ENCODE results near the gene YES1.

DNA sequence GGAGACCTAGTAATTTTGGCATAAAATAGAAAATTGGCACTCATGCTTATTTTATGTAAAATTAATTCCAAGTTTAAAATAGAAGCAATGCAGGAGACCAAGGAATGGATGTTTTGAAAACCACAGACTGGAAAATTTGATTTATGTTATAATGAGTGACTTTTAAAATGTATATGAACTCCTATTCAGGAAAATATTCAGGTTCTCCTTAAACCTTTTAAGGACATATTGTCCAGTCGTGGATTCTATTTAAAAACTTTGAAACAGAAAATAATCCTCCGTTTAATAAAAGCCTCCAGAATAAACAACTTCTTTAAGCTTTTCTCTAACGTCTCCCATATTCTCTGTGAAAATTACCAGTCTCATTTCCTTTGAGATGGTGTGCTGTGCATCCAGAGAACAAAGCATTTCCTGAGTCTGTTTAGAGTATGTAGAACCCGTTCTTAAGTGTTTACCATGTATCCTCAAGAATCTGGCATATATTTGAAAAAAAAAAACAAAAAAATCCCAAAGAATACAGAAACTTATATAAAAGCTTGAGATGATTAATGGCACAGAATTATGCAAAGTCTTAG is 8.6 kb upstream of the YES1 start:
- TF ChIP-seq, protein P1, sequence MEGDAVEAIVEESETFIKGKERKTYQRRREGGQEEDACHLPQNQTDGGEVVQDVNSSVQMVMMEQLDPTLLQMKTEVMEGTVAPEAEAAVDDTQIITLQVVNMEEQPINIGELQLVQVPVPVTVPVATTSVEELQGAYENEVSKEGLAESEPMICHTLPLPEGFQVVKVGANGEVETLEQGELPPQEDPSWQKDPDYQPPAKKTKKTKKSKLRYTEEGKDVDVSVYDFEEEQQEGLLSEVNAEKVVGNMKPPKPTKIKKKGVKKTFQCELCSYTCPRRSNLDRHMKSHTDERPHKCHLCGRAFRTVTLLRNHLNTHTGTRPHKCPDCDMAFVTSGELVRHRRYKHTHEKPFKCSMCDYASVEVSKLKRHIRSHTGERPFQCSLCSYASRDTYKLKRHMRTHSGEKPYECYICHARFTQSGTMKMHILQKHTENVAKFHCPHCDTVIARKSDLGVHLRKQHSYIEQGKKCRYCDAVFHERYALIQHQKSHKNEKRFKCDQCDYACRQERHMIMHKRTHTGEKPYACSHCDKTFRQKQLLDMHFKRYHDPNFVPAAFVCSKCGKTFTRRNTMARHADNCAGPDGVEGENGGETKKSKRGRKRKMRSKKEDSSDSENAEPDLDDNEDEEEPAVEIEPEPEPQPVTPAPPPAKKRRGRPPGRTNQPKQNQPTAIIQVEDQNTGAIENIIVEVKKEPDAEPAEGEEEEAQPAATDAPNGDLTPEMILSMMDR (optimal IDR thresholded peaks at IDR 0.05 in 1 of 3, IDR thresholded peaks at IDR 0.05 in 1 of 3, conservative IDR thresholded peaks at IDR 0.05 in 1 of 3; ENCODE audit: extremely low read depth in 1 of 3, insufficient read depth in 2 of 3, low read length in 3 of 3): no peak
- no peak for TF ChIP-seq EZH2 (IDR thresholded peaks at IDR 0.05; ENCODE audit: low read length)

Measured in keratinocyte (primary cell).